Measurements from ENCODE around the gene DTX4. TPM values are rescaled to one million over a fixed set of nuclear protein-coding genes. Genes with fewer than 3 reads are reported as not detected.

Gene DTX4
- total RNA-seq = 0.32 and 68.3 TPM in 2 replicates

GRCh38 chr11:59171508-59172322, at the start of gene DTX4:
DTX4 (plus strand) TSS chr11:59172132; CDS start chr11:59172596, 464 bp downstream.

GRCh38 chr11:59142530-59143507, 29.1 kb upstream of the DTX4 start, which contains the start of gene FAM111A:
FAM111A (plus strand) TSS chr11:59142856; CDS start chr11:59148873, 6,017 bp downstream.

GRCh38 chr11:59212744-59213631, 41.1 kb downstream of the DTX4 start, which contains the start of gene MPEG1:
MPEG1 (minus strand) TSS chr11:59212927; CDS start chr11:59212865, 62 bp downstream.

Other genes starting within 250 kb of the DTX4 start
- not detected in 2 replicates for gene GLYATL1, start 232.6 kb upstream of the DTX4 start, total RNA-seq
- not detected in 2 replicates for gene GLYATL1B, start 85.8 kb upstream of the DTX4 start, total RNA-seq
- gene FAM111B, start 64.9 kb upstream of the DTX4 start, total RNA-seq = 13.9 and 31.7 TPM in 2 replicates
- gene FAM111A, start 29.3 kb upstream of the DTX4 start, total RNA-seq = 48.4 and 85.1 TPM in 2 replicates
- gene MPEG1, start 40.8 kb downstream of the DTX4 start, total RNA-seq = 0.06 TPM in 1 of 2 replicates, not detected in the other
- under 0.01 TPM in 1 of 2 replicates, not detected in the other for gene OR5AN1, start 186.8 kb downstream of the DTX4 start, total RNA-seq